Testis (tissue), 2 donors: ENCODE results near the gene UHMK1.

Source experiments
- POLR2A ChIP-seq: fragments of 450-650 bp; IDR thresholded peaks from one replicate; pipeline ENCODE4 v1.6.1; 2017; ENCODE audit warnings: antibody characterized with exemption, mild to moderate bottlenecking, moderate library complexity
- TF ChIP-seq, protein P1 (sequence below), 3 experiments: fragments of 450-650 bp in 2 of 3; fragments of 200-600 bp in 1 of 3; sonication (generic) in 1 of 3; IDR thresholded peaks; one replicate each; pipeline ENCODE4 v1.5.1; 2016 to 2019; ENCODE audit warnings: antibody characterized with exemption in 3 of 3, mild to moderate bottlenecking in 2 of 3, moderate library complexity in 1 of 3

GRCh38 chr1:162565460-162565859 lies 67.8 kb downstream of the UHMK1 start:
- TF ChIP-seq, protein P1, sequence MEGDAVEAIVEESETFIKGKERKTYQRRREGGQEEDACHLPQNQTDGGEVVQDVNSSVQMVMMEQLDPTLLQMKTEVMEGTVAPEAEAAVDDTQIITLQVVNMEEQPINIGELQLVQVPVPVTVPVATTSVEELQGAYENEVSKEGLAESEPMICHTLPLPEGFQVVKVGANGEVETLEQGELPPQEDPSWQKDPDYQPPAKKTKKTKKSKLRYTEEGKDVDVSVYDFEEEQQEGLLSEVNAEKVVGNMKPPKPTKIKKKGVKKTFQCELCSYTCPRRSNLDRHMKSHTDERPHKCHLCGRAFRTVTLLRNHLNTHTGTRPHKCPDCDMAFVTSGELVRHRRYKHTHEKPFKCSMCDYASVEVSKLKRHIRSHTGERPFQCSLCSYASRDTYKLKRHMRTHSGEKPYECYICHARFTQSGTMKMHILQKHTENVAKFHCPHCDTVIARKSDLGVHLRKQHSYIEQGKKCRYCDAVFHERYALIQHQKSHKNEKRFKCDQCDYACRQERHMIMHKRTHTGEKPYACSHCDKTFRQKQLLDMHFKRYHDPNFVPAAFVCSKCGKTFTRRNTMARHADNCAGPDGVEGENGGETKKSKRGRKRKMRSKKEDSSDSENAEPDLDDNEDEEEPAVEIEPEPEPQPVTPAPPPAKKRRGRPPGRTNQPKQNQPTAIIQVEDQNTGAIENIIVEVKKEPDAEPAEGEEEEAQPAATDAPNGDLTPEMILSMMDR (IDR thresholded peaks at IDR 0.05) = no peak
- no peak for TF ChIP-seq POLR2A
